Motor neuron (in vitro differentiated cells): ENCODE data around the gene GPHN. TPM values are rescaled to one million over a fixed set of nuclear protein-coding genes. Genes with fewer than 3 reads are reported as not detected.

Experiments
- ATAC-seq, 8 experiments: fragments of 200-7000 bp; cut with Tn5 transposase; replicated peaks in 6 of 8; 2 replicates each; pipeline ENCODE4 v1.8.0; 2021; ENCODE audit warnings: mild to moderate bottlenecking in 8 of 8, moderate library complexity in 8 of 8
- H3K27ac ChIP-seq, 2 donors: fragments of 250-450 bp; sonication (Bioruptor Pico); 2 replicates each; pipeline ENCODE4 v1.9.0; 2021; ENCODE audit warnings: antibody characterized with exemption in 2 of 2, mild to moderate bottlenecking in 2 of 2, moderate library complexity in 1 of 2
- H3K4me1 ChIP-seq, 2 donors: fragments of 250-450 bp; sonication (Bioruptor Pico); replicated peaks in 1 of 2; 2 replicates each; pipeline ENCODE4 v1.6.1; 2021; ENCODE audit warnings: antibody characterized with exemption in 2 of 2, mild to moderate bottlenecking in 2 of 2, moderate library complexity in 1 of 2
- H3K4me3 ChIP-seq, 5 donors: fragments of 250-450 bp; sonication (Bioruptor Pico); 2 replicates each; pipeline ENCODE4 v1.9.0; 2021; ENCODE audit warnings: antibody characterized with exemption in 5 of 5, mild to moderate bottlenecking in 5 of 5, moderate library complexity in 4 of 5
- WGBS, 10 experiments: fragments of 450-650 bp; shearing (Covaris generic); methylation state at CpG; one replicate each; pipeline ENCODE4 v1.0.0; 2022; 5-methylcytosine and 5-hydroxymethylcytosine counted together
- in situ Hi-C, 9 experiments: fragments of 400-800 bp; cut with MboI; loops; one replicate each; pipeline ENCODE4 v1.15.0; 2021; ENCODE audit warnings: low sequenced_read_pairs in 9 of 9, low pct_unique_long_range_greater_than_20kb in 2 of 9; ENCODE audit not compliant: unreplicated experiment in 9 of 9
- total RNA-seq, 8 experiments: library from RNA; unstranded; fragments of 300-600 nt; gene quantifications; 2 replicates each; pipeline versions ENCODE4 v1.2.3 to v1.2.4, GENCODE V29; 2022

GPHN gene
- total RNA-seq: 10 to 100 TPM; 15.9 to 77.5 (median 55.0) TPM

- 0% methylated on average over 1 to 6 of the region's 91 CpGs; no CpG with 5 or more reads in 6 of the 10 experiments for whole genome bisulfite sequencing, 10 experiments
- peak; percentile 91 to 95 (median 94) for ATAC-seq
- in situ Hi-C loops: no loop called here
- Histone ChIP-seq H3K4me3 (peak within 1 kb of the TSS; percentile 59 to 85 (median 69)), H3K27ac (peak within 1 kb of the TSS; percentile 83 to 88), H3K4me1 (peaks cover 3 to 9% of the 10 kb centered on the region in 2 donors)
These were observed at the start of gene GPHN for GRCh38 chr14:66507722-66508546. Gene GPHN, plus strand, starts transcription at chr14:66508147.

GRCh38 chr14:66459603-66460002, 48.3 kb upstream of the GPHN start:
- no peak for ATAC-seq
- Histone ChIP-seq H3K27ac (no peak overlapping the region), H3K4me3 (no peak overlapping the region), H3K4me1 (no peaks in the 10 kb centered on the region)
- in situ Hi-C loops: no loop called here

- ATAC-seq: no peak
- Histone ChIP-seq H3K4me1 (peaks cover 0 to 5% of the 10 kb centered on the region in 2 donors), H3K27ac (no peak overlapping the region), H3K4me3 (no peak overlapping the region)
- WGBS, 10 experiments: 43 to 100% (median 95%) methylated on average over 1 to 3 of the region's 3 CpGs; no CpG with 5 or more reads in 1 of the 10 experiments
- in situ Hi-C loops: no loop called here
These were observed 43.7 kb upstream of the GPHN start for GRCh38 chr14:66464261-66464660.

GRCh38 chr14:66468778-66469367, 39.1 kb upstream of the GPHN start:
- ATAC-seq: no peak
- WGBS, 10 experiments: 45 to 100% (median 72%) methylated on average over 1 to 2 of the region's 2 CpGs
- Histone ChIP-seq H3K4me3 (no peak overlapping the region), H3K27ac (no peak overlapping the region), H3K4me1 (peaks cover 0 to 5% of the 10 kb centered on the region in 2 donors)
- in situ Hi-C loops: no loop called here

GRCh38 chr14:66471584-66471983, 36.4 kb upstream of the GPHN start:
- Histone ChIP-seq H3K4me1 (no peaks in the 10 kb centered on the region), H3K27ac (no peak overlapping the region), H3K4me3 (no peak overlapping the region)
- no peak for ATAC-seq
- WGBS, 10 experiments: 28 to 96% (median 74%) methylated on average over 1 to 4 of the region's 4 CpGs; no CpG with 5 or more reads in 2 of the 10 experiments
- in situ Hi-C loops: no loop called here

- Histone ChIP-seq H3K4me1 (no peaks in the 10 kb centered on the region), H3K27ac (no peak overlapping the region), H3K4me3 (no peak overlapping the region)
- ATAC-seq: peak in 4 of 8 experiments; percentile 20 to 64 (median 30)
- in situ Hi-C loops: no loop called here
These were observed 35.7 kb upstream of the GPHN start for GRCh38 chr14:66472251-66472650.

- no peaks in the 10 kb centered on the region for H3K4me1 ChIP-seq
- no peak for ATAC-seq
- 10 to 86% (median 66%) methylated on average over 1 to 2 of the region's 2 CpGs for WGBS, 10 experiments
- no peak overlapping the region for H3K4me3 ChIP-seq
- H3K27ac ChIP-seq: no peak overlapping the region
- in situ Hi-C loops: no loop called here
These were observed 34.7 kb upstream of the GPHN start for GRCh38 chr14:66473223-66473622.

- 14 to 80% (median 63%) methylated on average over 1 of the region's 1 CpG; no CpG with 5 or more reads in 3 of the 10 experiments for WGBS, 10 experiments
- Histone ChIP-seq H3K27ac (no peak overlapping the region), H3K4me3 (no peak overlapping the region), H3K4me1 (no peaks in the 10 kb centered on the region)
- in situ Hi-C loops: no loop called here
- ATAC-seq: peak in 5 of 8 experiments; percentile 16 to 74 (median 47)
These were observed 31.0 kb upstream of the GPHN start for GRCh38 chr14:66476964-66477363.

- Histone ChIP-seq H3K27ac (no peak overlapping the region), H3K4me3 (no peak overlapping the region), H3K4me1 (no peaks in the 10 kb centered on the region)
- no peak for ATAC-seq
- in situ Hi-C loops: no loop called here
These were observed 30.4 kb upstream of the GPHN start for GRCh38 chr14:66477567-66477966.

GRCh38 chr14:66482873-66483272, 25.1 kb upstream of the GPHN start:
- in situ Hi-C loops: no loop called here
- no peak overlapping the region for H3K27ac ChIP-seq
- WGBS, 10 experiments: 25 to 100% (median 83%) methylated on average over 1 to 2 of the region's 2 CpGs; no CpG with 5 or more reads in 1 of the 10 experiments
- no peak for ATAC-seq
- no peak overlapping the region for H3K4me3 ChIP-seq
- no peaks in the 10 kb centered on the region for H3K4me1 ChIP-seq

GRCh38 chr14:66483322-66483721, 24.6 kb upstream of the GPHN start:
- H3K4me3 ChIP-seq: no peak overlapping the region
- no peak for ATAC-seq
- 0 to 100% (median 71%) methylated on average over 1 of the region's 1 CpG; no CpG with 5 or more reads in 5 of the 10 experiments for WGBS, 10 experiments
- in situ Hi-C loops: no loop called here
- no peaks in the 10 kb centered on the region for H3K4me1 ChIP-seq
- no peak overlapping the region for H3K27ac ChIP-seq

- WGBS, 10 experiments: 45 to 94% (median 67%) methylated on average over 1 to 3 of the region's 3 CpGs; no CpG with 5 or more reads in 1 of the 10 experiments
- no peaks in the 10 kb centered on the region for H3K4me1 ChIP-seq
- in situ Hi-C loops: no loop called here
- no peak for ATAC-seq
- H3K4me3 ChIP-seq: no peak overlapping the region
- H3K27ac ChIP-seq: no peak overlapping the region
These were observed 22.9 kb upstream of the GPHN start for GRCh38 chr14:66485029-66485428.

GRCh38 chr14:66485910-66486421, 22.0 kb upstream of the GPHN start, which contains the start of gene CCDC196:
Gene CCDC196, plus strand, starts transcription at chr14:66486371. Its CDS starts 132 bp downstream, at chr14:66486503.
- 10 to 91% (median 86%) methylated on average over 1 to 2 of the region's 2 CpGs; no CpG with 5 or more reads in 1 of the 10 experiments for WGBS, 10 experiments
- Histone ChIP-seq H3K4me1 (no peaks in the 10 kb centered on the region), H3K4me3 (no peak within 1 kb of the TSS), H3K27ac (no peak within 1 kb of the TSS)
- ATAC-seq: no peak
- in situ Hi-C loops: no loop called here
